ENCODE data around the gene DDX52.

DDX52 gene

GRCh38 chr17:37662353-37662752 lies 19.1 kb upstream of the DDX52 start:
- Histone ChIP-seq H2AFZ (ENCODE audit: insufficient read depth, low read length, poor library complexity) (no peak overlapping the region), H3K23ac (ENCODE audit: low read length) (no peak overlapping the region), H3K4me2 (ENCODE audit: low read length) (no peak overlapping the region), H2BK5ac (ENCODE audit: low read depth, low read length, poor library complexity) (no peak overlapping the region), H2BK120ac (ENCODE audit: insufficient read depth, low read length, poor library complexity) (no peak overlapping the region), H3K27ac (ENCODE audit: low read depth, low read length) (no peak overlapping the region), H3K79me1 (ENCODE audit: low read length) (no peaks in the 10 kb centered on the region), H2BK12ac (ENCODE audit: low read length) (no peak overlapping the region), H3K4me1 (ENCODE audit: control insufficient read depth in 1 of 2, insufficient read depth in 2 of 2, low read length in 2 of 2) (no peaks in the 10 kb centered on the region), H3K36me3 (ENCODE audit: control insufficient read depth in 1 of 2, insufficient read depth in 2 of 2, low read length in 2 of 2) (no peaks in the 10 kb centered on the region), H3K18ac (ENCODE audit: low read length) (no peak overlapping the region), H3K79me2 (ENCODE audit: control insufficient read depth, insufficient read depth, low read length, poor library complexity) (no peaks in the 10 kb centered on the region), H4K8ac (ENCODE audit: low read depth, low read length) (no peak overlapping the region), H3K9ac (ENCODE audit: low read length) (no peak overlapping the region), H3K14ac (ENCODE audit: low read length) (no peak overlapping the region), H4K91ac (ENCODE audit: low read depth, low read length) (no peak overlapping the region), H3K4ac (ENCODE audit: low read depth, low read length) (no peak overlapping the region), H3K4me3 (ENCODE audit: low read depth, low read length) (no peak overlapping the region), H2AK5ac (ENCODE audit: low read length) (no peak overlapping the region), H3K9me3 (ENCODE audit: insufficient read depth, low read depth, low read length) (no peaks in the 10 kb centered on the region), H3K27me3 (ENCODE audit: insufficient read depth, low read length) (no peaks in the 10 kb centered on the region), H4K12ac (ENCODE audit: low read depth, low read length) (no peak overlapping the region)
- no CpG with 5 or more reads among the region's 4 CpGs for WGBS (ENCODE audit: extremely low coverage, insufficient coverage, insufficient read length)
- DNase-seq: no peak

DNA sequence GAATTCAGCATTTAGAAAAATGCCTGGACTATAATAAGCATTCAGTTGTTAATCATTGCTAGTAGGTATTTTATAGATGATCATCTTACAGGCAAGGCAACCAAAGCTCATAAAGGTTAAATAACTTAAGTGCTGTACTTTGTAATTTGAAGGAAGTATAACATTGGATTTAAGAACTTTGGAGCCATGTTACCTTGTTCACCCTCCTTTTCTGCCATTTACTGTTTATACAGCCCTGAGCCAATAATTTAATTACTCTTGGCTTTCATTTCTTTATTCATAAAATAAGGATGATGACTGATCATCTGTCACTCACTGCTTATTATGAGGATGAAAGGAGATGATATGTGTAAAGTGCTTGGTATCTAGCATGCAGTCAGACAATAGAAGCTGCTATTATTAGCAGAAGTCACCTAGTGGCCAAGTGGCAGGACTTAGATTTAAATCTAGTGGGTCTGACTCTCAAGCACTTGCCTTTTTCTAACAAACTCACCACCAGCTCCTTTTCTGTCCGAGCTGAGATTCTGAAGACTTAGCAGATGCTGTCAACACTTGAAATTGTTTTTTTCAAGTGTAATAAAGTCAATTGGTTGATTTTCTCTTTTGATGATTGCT lies 18.3 kb upstream of the DDX52 start:
- no peak for DNase-seq
- Histone ChIP-seq H2AFZ (ENCODE audit: insufficient read depth, low read length, poor library complexity) (no peak overlapping the region), H3K4me2 (ENCODE audit: low read length) (no peak overlapping the region), H3K79me1 (ENCODE audit: low read length) (no peaks in the 10 kb centered on the region), H3K18ac (ENCODE audit: low read length) (no peak overlapping the region), H3K4ac (ENCODE audit: low read depth, low read length) (no peak overlapping the region), H3K36me3 (ENCODE audit: control insufficient read depth in 1 of 2, insufficient read depth in 2 of 2, low read length in 2 of 2) (no peaks in the 10 kb centered on the region), H3K4me1 (ENCODE audit: control insufficient read depth in 1 of 2, insufficient read depth in 2 of 2, low read length in 2 of 2) (no peaks in the 10 kb centered on the region), H3K27me3 (ENCODE audit: insufficient read depth, low read length) (no peaks in the 10 kb centered on the region), H3K79me2 (ENCODE audit: control insufficient read depth, insufficient read depth, low read length, poor library complexity) (no peaks in the 10 kb centered on the region), H2AK5ac (ENCODE audit: low read length) (no peak overlapping the region), H2BK120ac (ENCODE audit: insufficient read depth, low read length, poor library complexity) (no peak overlapping the region), H3K9ac (ENCODE audit: low read length) (no peak overlapping the region), H2BK12ac (ENCODE audit: low read length) (no peak overlapping the region), H2BK5ac (ENCODE audit: low read depth, low read length, poor library complexity) (no peak overlapping the region), H3K14ac (ENCODE audit: low read length) (no peak overlapping the region), H3K4me3 (ENCODE audit: low read depth, low read length) (no peak overlapping the region), H4K91ac (ENCODE audit: low read depth, low read length) (no peak overlapping the region), H4K8ac (ENCODE audit: low read depth, low read length) (no peak overlapping the region), H3K9me3 (ENCODE audit: insufficient read depth, low read depth, low read length) (no peaks in the 10 kb centered on the region), H3K23ac (ENCODE audit: low read length) (no peak overlapping the region), H4K12ac (ENCODE audit: low read depth, low read length) (no peak overlapping the region), H3K27ac (ENCODE audit: low read depth, low read length) (no peak overlapping the region)
- WGBS (ENCODE audit: extremely low coverage, insufficient coverage, insufficient read length): no CpG with 5 or more reads among the region's 1 CpG

DNA sequence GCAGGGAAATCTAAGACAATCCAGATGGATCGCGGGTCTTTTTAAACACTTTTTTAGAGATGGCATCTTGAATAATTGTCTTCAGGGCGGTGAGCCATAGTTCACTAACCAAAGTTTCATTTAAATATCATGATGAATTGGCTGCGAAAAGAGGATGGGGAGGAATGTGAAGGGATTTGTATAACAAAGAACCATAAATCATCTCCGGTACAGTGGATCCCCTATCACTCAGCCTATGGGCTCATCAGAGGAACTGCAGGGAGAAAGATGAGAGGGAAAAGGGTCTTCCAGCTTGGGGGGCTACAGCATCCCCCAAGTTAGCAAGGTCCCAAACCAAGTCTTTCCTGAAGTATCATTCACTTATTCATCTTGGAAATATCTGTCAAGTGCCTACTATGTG lies 16.7 kb upstream of the DDX52 start:
- H2AFZ ChIP-seq (ENCODE audit: insufficient read depth, low read length, poor library complexity): no peak overlapping the region
- H4K12ac ChIP-seq (ENCODE audit: low read depth, low read length): no peak overlapping the region
- no peak for DNase-seq
- H3K4me1 ChIP-seq (ENCODE audit: control insufficient read depth in 1 of 2, insufficient read depth in 2 of 2, low read length in 2 of 2): no peaks in the 10 kb centered on the region
- WGBS (ENCODE audit: extremely low coverage, insufficient coverage, insufficient read length): no CpG with 5 or more reads among the region's 5 CpGs
- H3K4ac ChIP-seq (ENCODE audit: low read depth, low read length): no peak overlapping the region
- no peak overlapping the region for H3K14ac ChIP-seq (ENCODE audit: low read length)
- H3K79me2 ChIP-seq (ENCODE audit: control insufficient read depth, insufficient read depth, low read length, poor library complexity): no peaks in the 10 kb centered on the region
- H3K27ac ChIP-seq (ENCODE audit: low read depth, low read length): no peak overlapping the region
- H2BK12ac ChIP-seq (ENCODE audit: low read length): no peak overlapping the region
- H3K79me1 ChIP-seq (ENCODE audit: low read length): no peaks in the 10 kb centered on the region
- no peak overlapping the region for H3K9ac ChIP-seq (ENCODE audit: low read length)
- no peaks in the 10 kb centered on the region for H3K36me3 ChIP-seq (ENCODE audit: control insufficient read depth in 1 of 2, insufficient read depth in 2 of 2, low read length in 2 of 2)
- H2AK5ac ChIP-seq (ENCODE audit: low read length): no peak overlapping the region
- no peak overlapping the region for H3K4me3 ChIP-seq (ENCODE audit: low read depth, low read length)
- H3K9me3 ChIP-seq (ENCODE audit: insufficient read depth, low read depth, low read length): no peaks in the 10 kb centered on the region
- no peak overlapping the region for H4K91ac ChIP-seq (ENCODE audit: low read depth, low read length)
- H3K4me2 ChIP-seq (ENCODE audit: low read length): no peak overlapping the region
- H3K27me3 ChIP-seq (ENCODE audit: insufficient read depth, low read length): no peaks in the 10 kb centered on the region
- no peak overlapping the region for H2BK120ac ChIP-seq (ENCODE audit: insufficient read depth, low read length, poor library complexity)
- H2BK5ac ChIP-seq (ENCODE audit: low read depth, low read length, poor library complexity): no peak overlapping the region
- H3K23ac ChIP-seq (ENCODE audit: low read length): no peak overlapping the region
- no peak overlapping the region for H3K18ac ChIP-seq (ENCODE audit: low read length)
- H4K8ac ChIP-seq (ENCODE audit: low read depth, low read length): no peak overlapping the region

DNA sequence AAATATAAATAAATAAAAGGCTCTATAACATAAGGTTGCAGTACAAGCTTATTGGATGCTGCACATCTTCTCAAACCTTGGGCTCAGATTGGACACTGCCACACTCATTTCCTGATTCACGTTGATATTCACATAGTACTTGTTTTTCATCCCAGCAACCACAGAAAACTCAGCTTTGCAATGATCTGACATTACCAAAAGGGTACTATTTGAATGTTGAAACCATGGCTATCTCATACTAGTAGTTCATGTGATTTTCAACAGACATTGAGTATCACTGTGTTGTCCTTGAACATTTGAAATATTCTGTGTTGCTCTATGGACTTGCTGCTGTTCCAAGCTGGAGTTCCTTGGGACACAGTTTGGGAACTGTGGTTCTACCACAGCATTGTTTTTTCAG lies 14.0 kb upstream of the DDX52 start:
- H3K14ac ChIP-seq (ENCODE audit: low read length): no peak overlapping the region
- no peak overlapping the region for H2BK5ac ChIP-seq (ENCODE audit: low read depth, low read length, poor library complexity)
- H3K4me3 ChIP-seq (ENCODE audit: low read depth, low read length): no peak overlapping the region
- DNase-seq: no peak
- H3K4me2 ChIP-seq (ENCODE audit: low read length): no peak overlapping the region
- no peak overlapping the region for H3K27ac ChIP-seq (ENCODE audit: low read depth, low read length)
- H3K4ac ChIP-seq (ENCODE audit: low read depth, low read length): no peak overlapping the region
- H3K79me1 ChIP-seq (ENCODE audit: low read length): no peaks in the 10 kb centered on the region
- no peak overlapping the region for H2AK5ac ChIP-seq (ENCODE audit: low read length)
- H3K27me3 ChIP-seq (ENCODE audit: insufficient read depth, low read length): no peaks in the 10 kb centered on the region
- H4K12ac ChIP-seq (ENCODE audit: low read depth, low read length): no peak overlapping the region
- H3K23ac ChIP-seq (ENCODE audit: low read length): no peak overlapping the region
- no peaks in the 10 kb centered on the region for H3K79me2 ChIP-seq (ENCODE audit: control insufficient read depth, insufficient read depth, low read length, poor library complexity)
- H3K9ac ChIP-seq (ENCODE audit: low read length): no peak overlapping the region
- H3K4me1 ChIP-seq (ENCODE audit: control insufficient read depth in 1 of 2, insufficient read depth in 2 of 2, low read length in 2 of 2): no peaks in the 10 kb centered on the region
- no peak overlapping the region for H2BK12ac ChIP-seq (ENCODE audit: low read length)
- no peak overlapping the region for H4K8ac ChIP-seq (ENCODE audit: low read depth, low read length)
- no peak overlapping the region for H4K91ac ChIP-seq (ENCODE audit: low read depth, low read length)
- no peak overlapping the region for H3K18ac ChIP-seq (ENCODE audit: low read length)
- no peak overlapping the region for H2BK120ac ChIP-seq (ENCODE audit: insufficient read depth, low read length, poor library complexity)
- H3K9me3 ChIP-seq (ENCODE audit: insufficient read depth, low read depth, low read length): no peaks in the 10 kb centered on the region
- H2AFZ ChIP-seq (ENCODE audit: insufficient read depth, low read length, poor library complexity): no peak overlapping the region
- WGBS (ENCODE audit: extremely low coverage, insufficient coverage, insufficient read length): no CpG with 5 or more reads among the region's 1 CpG
- H3K36me3 ChIP-seq (ENCODE audit: control insufficient read depth in 1 of 2, insufficient read depth in 2 of 2, low read length in 2 of 2): no peaks in the 10 kb centered on the region
